Suprapubic skin (tissue), 4 donors: ENCODE results near the gene RAP1GAP. TPM values are rescaled to one million over a fixed set of nuclear protein-coding genes. Genes with fewer than 3 reads are reported as not detected.
"Not testable (repeated sequence)": the region's sequence is repeated elsewhere in the genome, so short reads cannot be mapped to it uniquely, and the experiment has no call there.

Experiments used
- DNase-seq, 2 donors: peaks; one replicate each; pipeline ENCODE4 v3.0.0-alpha.2; 2019; ENCODE audit warnings: low spot score in 2 of 2
- H3K27ac ChIP-seq: fragments of 200-600 bp; sonication (generic); one replicate; pipeline ENCODE4 v1.5.1; 2019
- H3K27me3 ChIP-seq: fragments of 200-600 bp; sonication (generic); one replicate; pipeline ENCODE4 v1.5.1; 2019
- H3K36me3 ChIP-seq: fragments of 200-600 bp; sonication (generic); one replicate; pipeline ENCODE4 v1.5.1; 2019
- H3K4me1 ChIP-seq: fragments of 200-600 bp; sonication (generic); one replicate; pipeline ENCODE4 v1.5.1; 2019
- H3K4me3 ChIP-seq: fragments of 200-600 bp; sonication (generic); one replicate; pipeline ENCODE4 v1.5.1; 2019; ENCODE audit warnings: mild to moderate bottlenecking
- H3K9me3 ChIP-seq: fragments of 200-600 bp; sonication (generic); one replicate; pipeline ENCODE4 v1.5.1; 2019
- CTCF ChIP-seq, 2 donors: fragments of 200-600 bp in 1 of 2; fragments of 450-650 bp in 1 of 2; sonication (generic) in 1 of 2; IDR thresholded peaks; one replicate each; pipeline ENCODE4 v1.5.1; 2016 to 2019; ENCODE audit warnings: antibody characterized with exemption in 2 of 2, mild to moderate bottlenecking in 1 of 2, moderate library complexity in 1 of 2
- EP300 ChIP-seq: sonication (generic); formaldehyde crosslinking; IDR thresholded peaks from one replicate; pipeline ENCODE4 v1.6.1; 2017; ENCODE audit warnings: antibody characterized with exemption
- POLR2A ChIP-seq, 2 donors: fragments of 450-650 bp; IDR thresholded peaks; one replicate each; pipeline ENCODE4 v1.6.1; 2017; ENCODE audit warnings: antibody characterized with exemption in 2 of 2, mild to moderate bottlenecking in 2 of 2, moderate library complexity in 2 of 2
- POLR2AphosphoS5 ChIP-seq, 3 donors: sonication (generic); formaldehyde crosslinking; IDR thresholded peaks; one replicate each; pipeline ENCODE4 v1.6.1; 2017; ENCODE audit warnings: antibody characterized with exemption in 3 of 3
- WGBS: methylation state at CpG from one replicate; pipeline ENCODE4 v1.1.5; 2018; 5-methylcytosine and 5-hydroxymethylcytosine counted together
- total RNA-seq, 4 donors: library from RNA; depleted of rRNA; stranded (reverse); fragments of >200 nt; gene quantifications; one replicate each; pipeline ENCODE4 v1.1.0, GENCODE V29; 2016

RAP1GAP gene
- total RNA-seq, 4 donors from 2014 or later, result 1.5 to 4.9 (median 3.6) TPM

DNA sequence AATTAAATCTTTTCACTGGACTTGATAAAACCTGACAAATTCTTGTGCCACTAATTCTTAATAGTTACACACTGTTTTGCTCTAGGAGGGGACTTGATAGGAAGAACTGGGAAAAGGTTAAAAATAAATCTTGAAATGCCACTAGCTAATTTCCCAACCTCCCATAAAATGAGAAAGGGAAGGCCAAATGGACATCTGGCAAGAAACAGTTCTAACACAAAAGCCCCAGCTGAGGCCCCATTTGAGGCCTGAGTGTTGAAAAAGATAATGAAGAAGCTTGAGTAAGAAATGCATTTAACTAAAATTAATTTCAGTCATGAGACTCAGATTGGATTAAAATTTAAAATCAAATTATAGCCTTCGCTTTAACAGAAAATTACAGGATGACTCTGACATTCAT is 11.2 kb upstream of the RAP1GAP start:
- Histone ChIP-seq H3K27ac (no peak overlapping the region), H3K4me1 (no peaks in the 10 kb centered on the region), H3K9me3 (no peaks in the 10 kb centered on the region), H3K36me3 (peaks cover 60% of the 10 kb centered on the region), H3K27me3 (no peaks in the 10 kb centered on the region), H3K4me3 (no peak overlapping the region)
- WGBS, result 90% methylated on average over 1 of the region's 1 CpG
- TF ChIP-seq CTCF (IDR thresholded peaks at IDR 0.05) (no peak), EP300 (no peak), POLR2A (IDR thresholded peaks at IDR 0.05) (no peak), POLR2AphosphoS5 (IDR thresholded peaks at IDR 0.05) (no peak)
- DNase-seq, result no peak

GRCh38 chr1:21677168-21677567 is 8.0 kb upstream of the RAP1GAP start:
- Histone ChIP-seq H3K27ac (no peak overlapping the region), H3K4me3 (no peak overlapping the region), H3K27me3 (no peaks in the 10 kb centered on the region), H3K4me1 (peaks cover 18% of the 10 kb centered on the region), H3K36me3 (peaks cover 42% of the 10 kb centered on the region), H3K9me3 (no peaks in the 10 kb centered on the region)
- no peak for DNase-seq
- TF ChIP-seq POLR2A (IDR thresholded peaks at IDR 0.05) (no peak), POLR2AphosphoS5 (IDR thresholded peaks at IDR 0.05) (no peak), EP300 (no peak), CTCF (IDR thresholded peaks at IDR 0.05) (no peak)
- 96% methylated on average over 6 of the region's 6 CpGs for WGBS

DNA sequence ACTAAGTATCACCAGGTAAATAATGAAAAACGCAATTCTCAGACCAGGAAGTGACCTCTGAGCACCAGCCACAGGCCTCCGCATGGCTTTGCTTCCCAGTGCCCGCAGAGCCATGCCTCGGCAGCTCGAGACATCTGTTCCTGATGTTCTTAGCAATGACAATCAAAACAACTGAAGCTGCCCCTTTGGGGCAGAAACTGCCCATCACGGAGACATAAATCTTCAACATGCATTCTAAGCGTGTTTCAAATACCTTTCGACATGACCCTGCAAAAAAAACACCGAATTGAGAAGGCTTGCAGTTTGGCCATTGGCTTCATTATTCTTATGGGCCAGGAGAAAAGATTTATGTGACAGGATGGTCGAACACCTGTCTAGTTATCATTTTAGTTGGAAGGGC is 5.8 kb upstream of the RAP1GAP start:
- H3K27ac ChIP-seq, result no peak overlapping the region
- TF ChIP-seq POLR2AphosphoS5 (IDR thresholded peaks at IDR 0.05), result no peak

DNA sequence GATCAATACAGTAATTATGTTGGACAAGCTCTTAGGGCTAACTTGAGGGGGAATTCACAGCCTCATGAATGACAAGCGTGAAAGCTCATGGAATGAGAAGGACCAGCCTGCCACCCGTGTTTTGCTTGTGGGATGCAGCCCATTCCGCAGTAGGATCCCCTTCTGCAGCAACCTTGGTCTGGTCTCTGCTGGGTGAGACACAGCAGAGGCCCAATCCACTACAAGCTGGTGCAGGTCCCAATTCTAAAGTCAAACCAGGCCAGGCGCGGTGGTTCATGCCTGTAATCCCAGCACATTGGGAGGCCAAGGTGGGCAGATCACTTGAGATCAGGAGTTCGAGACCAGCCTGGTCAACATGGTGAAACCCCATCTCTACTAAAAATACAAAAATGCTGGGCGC is 4.7 kb upstream of the RAP1GAP start:
- H3K9me3 ChIP-seq, H3K27ac ChIP-seq, H3K4me3 ChIP-seq: not testable (repeated sequence)
- Histone ChIP-seq H3K36me3 (peaks cover 13% of the 10 kb centered on the region), H3K4me1 (peaks cover 31% of the 10 kb centered on the region), H3K27me3 (peaks cover 12% of the 10 kb centered on the region)
- 75% methylated on average over 7 of the region's 7 CpGs for WGBS
- peak in 1 of 2 donors; percentile 53 for DNase-seq

More for the DNA sequence above, 5.8 kb upstream of the RAP1GAP start:
- Histone ChIP-seq H3K36me3 (peaks cover 24% of the 10 kb centered on the region), H3K27me3 (peaks cover 1% of the 10 kb centered on the region), H3K4me3 (no peak overlapping the region), H3K4me1 (peaks cover 20% of the 10 kb centered on the region), H3K9me3 (no peaks in the 10 kb centered on the region)
- no peak for DNase-seq
- WGBS, result 83% methylated on average over 10 of the region's 10 CpGs

DNA sequence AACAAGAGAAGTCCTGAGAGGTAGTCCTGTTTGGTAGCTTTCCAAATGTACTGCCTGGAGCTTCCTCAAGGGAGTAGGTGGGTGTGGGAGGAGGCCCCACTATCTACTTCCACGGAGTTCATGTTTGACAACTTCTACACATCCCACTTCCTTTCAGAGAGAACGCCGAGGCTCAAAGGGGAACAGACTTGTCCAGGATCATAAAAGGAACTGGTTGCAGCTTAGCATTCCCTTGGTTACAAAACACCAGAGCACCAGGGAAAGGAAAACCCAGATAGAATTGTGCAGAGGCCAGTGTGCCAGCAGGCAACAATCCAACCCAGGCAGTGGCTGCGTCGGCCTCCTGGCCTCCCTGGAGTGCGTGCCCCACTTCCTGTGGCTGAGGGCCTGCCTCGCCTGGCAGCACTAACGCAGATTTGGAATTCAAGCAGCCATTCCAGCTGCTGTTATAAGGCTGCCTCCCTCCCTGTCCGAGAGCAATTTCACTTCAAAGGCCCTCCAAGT is 4.2 kb upstream of the RAP1GAP start:
- H3K36me3 ChIP-seq, result peaks cover 8% of the 10 kb centered on the region
- H3K27me3 ChIP-seq, result peaks cover 18% of the 10 kb centered on the region
- DNase-seq, result peak in 1 of 2 donors; percentile 79
- WGBS, result 2% methylated on average over 6 of the region's 9 CpGs
- no peak overlapping the region for H3K4me3 ChIP-seq
- no peak overlapping the region for H3K27ac ChIP-seq
- no peak for TF ChIP-seq EP300
- no peak for TF ChIP-seq POLR2AphosphoS5 (IDR thresholded peaks at IDR 0.05)
- no peak for TF ChIP-seq POLR2A (IDR thresholded peaks at IDR 0.05)
- no peak for TF ChIP-seq CTCF (IDR thresholded peaks at IDR 0.05)
- no peaks in the 10 kb centered on the region for H3K9me3 ChIP-seq
- H3K4me1 ChIP-seq, result peaks cover 37% of the 10 kb centered on the region

DNA sequence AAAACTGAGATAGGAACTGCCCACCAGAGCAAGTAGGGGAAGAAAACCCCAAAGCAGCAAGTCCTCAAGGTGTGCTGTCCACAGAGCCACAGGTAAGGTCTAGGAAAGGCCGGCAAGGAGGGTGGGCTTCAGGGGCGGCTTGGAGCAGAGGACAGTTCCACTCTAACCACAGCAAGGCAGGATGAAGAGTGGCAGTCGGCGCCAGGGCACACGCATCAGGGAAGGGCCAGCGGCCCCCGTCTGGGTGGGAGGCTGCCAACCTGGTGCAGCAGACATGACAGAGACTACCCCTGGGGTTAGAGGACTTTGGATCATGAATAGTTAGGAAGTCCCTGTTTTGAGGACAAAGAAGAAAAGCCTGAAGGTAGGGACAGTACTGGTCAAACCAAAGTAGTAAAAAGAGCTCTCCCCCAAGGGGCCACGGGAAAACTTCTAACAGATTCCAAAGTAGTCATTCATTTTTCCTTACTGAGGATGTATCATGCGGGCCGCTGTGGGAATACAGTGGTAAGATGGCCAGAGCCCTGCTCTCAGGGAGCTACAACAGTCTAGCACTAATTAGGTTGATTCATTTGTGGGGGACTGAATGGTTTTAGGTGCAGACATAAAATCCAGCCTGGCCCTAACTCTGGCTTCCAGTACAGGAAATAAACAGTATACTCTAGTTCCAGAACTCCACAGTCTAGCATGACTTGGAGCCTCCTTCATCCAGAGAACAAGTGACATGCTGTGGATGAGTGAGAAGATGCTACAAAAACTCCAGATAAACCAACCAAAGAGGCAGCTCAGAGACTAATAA is 3.5 kb upstream of the RAP1GAP start:
- Histone ChIP-seq H3K4me3 (no peak overlapping the region), H3K36me3 (peaks cover 6% of the 10 kb centered on the region), H3K27me3 (peaks cover 24% of the 10 kb centered on the region), H3K27ac (no peak overlapping the region), H3K9me3 (no peaks in the 10 kb centered on the region), H3K4me1 (peaks cover 37% of the 10 kb centered on the region)
- 61% methylated on average over 10 of the region's 10 CpGs for WGBS
- TF ChIP-seq CTCF (IDR thresholded peaks at IDR 0.05) (no peak), POLR2AphosphoS5 (IDR thresholded peaks at IDR 0.05) (no peak), EP300 (no peak), POLR2A (IDR thresholded peaks at IDR 0.05) (no peak)
- DNase-seq, result no peak
